AG04450 (cell line): ENCODE data around the gene HDHD5. TPM values are rescaled to one million over a fixed set of nuclear protein-coding genes. Genes with fewer than 3 reads are reported as not detected.

Experiments used
- CTCF ChIA-PET: fragments of 300-600, 350-600 bp; formaldehyde crosslinking; extraction: SDS; loops from one replicate; lab custom pipeline; 2022; ENCODE audit warnings: antibody characterized with exemption, inconsistent platforms; lab: Charles Lee
- POLR2A ChIA-PET: fragments of 350-600 bp; formaldehyde crosslinking; extraction: SDS; loops from one replicate; lab custom pipeline; 2021; ENCODE audit warnings: antibody characterized with exemption, inconsistent platforms; lab: Yijun Ruan, JAX
- DNase-seq: peaks from one replicate; pipeline ENCODE4 v3.0.0-alpha.2; 2011; ENCODE audit warnings: low read depth, low spot score
- H3K27ac ChIP-seq: one replicate; pipeline ENCODE4 v1.5.1; 2012; ENCODE audit warnings: low read depth, low read length, control low read depth
- H3K27me3 ChIP-seq: one replicate; pipeline ENCODE4 v1.6.0; 2012; ENCODE audit warnings: low read length; ENCODE audit not compliant: control insufficient read depth, insufficient read depth
- H3K4me3 ChIP-seq: 2 replicates; pipeline ENCODE4 v1.5.1; 2011; ENCODE audit warnings: mild to moderate bottlenecking, low read depth, low read length, control low read depth
- H3K9me3 ChIP-seq: 2 replicates; pipeline ENCODE4 v1.5.1; 2012; ENCODE audit warnings: low read length; ENCODE audit not compliant: control insufficient read depth, insufficient read depth
- polyA plus RNA-seq: library from polyadenylated mRNA; depleted of rRNA; stranded (reverse); fragments of >200 nt; gene quantifications from 2 replicates; pipeline ENCODE4 v1.2.3, GENCODE V29; 2011
- TF ChIP-seq, protein P1 (sequence below): IDR thresholded peaks from 2 replicates; pipeline ENCODE4 v1.5.1; 2011; ENCODE audit warnings: low read depth, low read length, control low read depth, inconsistent platforms

Gene HDHD5
- polyA plus RNA-seq, 1 experiment = 14.4 TPM

GRCh38 chr22:17135153-17135760 lies 23.8 kb downstream of the HDHD5 start:
- POLR2A ChIA-PET = interaction anchor here (0.5 to 0.7 kb wide), 2 partner anchors 9 to 21 kb away, joined by 3 read pairs; no protein-coding TSS in a partner anchor
- TF ChIP-seq, protein P1, sequence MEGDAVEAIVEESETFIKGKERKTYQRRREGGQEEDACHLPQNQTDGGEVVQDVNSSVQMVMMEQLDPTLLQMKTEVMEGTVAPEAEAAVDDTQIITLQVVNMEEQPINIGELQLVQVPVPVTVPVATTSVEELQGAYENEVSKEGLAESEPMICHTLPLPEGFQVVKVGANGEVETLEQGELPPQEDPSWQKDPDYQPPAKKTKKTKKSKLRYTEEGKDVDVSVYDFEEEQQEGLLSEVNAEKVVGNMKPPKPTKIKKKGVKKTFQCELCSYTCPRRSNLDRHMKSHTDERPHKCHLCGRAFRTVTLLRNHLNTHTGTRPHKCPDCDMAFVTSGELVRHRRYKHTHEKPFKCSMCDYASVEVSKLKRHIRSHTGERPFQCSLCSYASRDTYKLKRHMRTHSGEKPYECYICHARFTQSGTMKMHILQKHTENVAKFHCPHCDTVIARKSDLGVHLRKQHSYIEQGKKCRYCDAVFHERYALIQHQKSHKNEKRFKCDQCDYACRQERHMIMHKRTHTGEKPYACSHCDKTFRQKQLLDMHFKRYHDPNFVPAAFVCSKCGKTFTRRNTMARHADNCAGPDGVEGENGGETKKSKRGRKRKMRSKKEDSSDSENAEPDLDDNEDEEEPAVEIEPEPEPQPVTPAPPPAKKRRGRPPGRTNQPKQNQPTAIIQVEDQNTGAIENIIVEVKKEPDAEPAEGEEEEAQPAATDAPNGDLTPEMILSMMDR = no peak
- Histone ChIP-seq H3K9me3 (no peaks in the 10 kb centered on the region), H3K27me3 (no peaks in the 10 kb centered on the region), H3K4me3 (no peak overlapping the region), H3K27ac (no peak overlapping the region)
- CTCF ChIA-PET = interaction anchor here (2.6 kb wide), 1 partner anchor 36 kb away, joined by 14 read pairs; no protein-coding TSS in a partner anchor
- DNase-seq = no peak

DNA sequence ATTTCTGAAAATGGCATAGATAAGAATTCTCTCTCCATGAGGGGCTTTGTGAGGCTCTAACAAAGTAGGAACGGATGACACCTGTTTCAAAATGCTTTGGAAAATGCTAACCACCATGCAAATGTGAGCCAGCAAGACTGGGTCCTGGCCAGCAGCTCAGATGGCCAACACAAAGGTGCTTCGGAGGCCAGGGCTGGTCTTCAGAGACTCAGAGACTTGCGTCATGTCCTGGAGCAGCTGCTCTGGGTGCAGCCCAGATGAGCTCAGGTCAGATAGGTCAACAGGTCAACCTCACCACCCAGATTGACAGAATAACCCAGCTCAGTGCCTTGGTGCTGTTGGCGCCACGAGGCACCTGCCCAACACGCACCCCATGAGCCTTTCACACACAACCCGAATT lies 25.9 kb downstream of the HDHD5 start:
- ChIA-PET CTCF (interaction anchor here (2.7 kb wide), 1 partner anchor 39 kb away, joined by 17 read pairs; no protein-coding TSS in a partner anchor), POLR2A (interaction anchor here (0.5 kb wide), 1 partner anchor 373 kb away, joined by 4 read pairs; no protein-coding TSS in a partner anchor)
- Histone ChIP-seq H3K27me3 (no peaks in the 10 kb centered on the region), H3K9me3 (no peaks in the 10 kb centered on the region), H3K27ac (no peak overlapping the region), H3K4me3 (no peak overlapping the region)
- TF ChIP-seq, protein P1 = no peak
- DNase-seq = no peak

- Histone ChIP-seq H3K4me3 (no peak overlapping the region), H3K9me3 (no peaks in the 10 kb centered on the region), H3K27ac (no peak overlapping the region), H3K27me3 (no peaks in the 10 kb centered on the region)
- TF ChIP-seq, protein P1 = no peak
- ChIA-PET POLR2A (no interaction called here), CTCF (interaction anchor here (2.7 kb wide), 1 partner anchor 40 kb away, joined by 17 read pairs; no protein-coding TSS in a partner anchor)
- no peak for DNase-seq
Measured at GRCh38 chr22:17132112-17132511, 27.0 kb downstream of the HDHD5 start.

GRCh38 chr22:17131686-17132085 lies 27.4 kb downstream of the HDHD5 start:
- DNase-seq = no peak
- no peak overlapping the region for H3K27ac ChIP-seq
- CTCF ChIA-PET = interaction anchor here (2.7 kb wide), 1 partner anchor 40 kb away, joined by 17 read pairs; no protein-coding TSS in a partner anchor
- H3K4me3 ChIP-seq = no peak overlapping the region
- POLR2A ChIA-PET = no interaction called here
- TF ChIP-seq, protein P1 = no peak
- H3K27me3 ChIP-seq = no peaks in the 10 kb centered on the region
- no peaks in the 10 kb centered on the region for H3K9me3 ChIP-seq

DNA sequence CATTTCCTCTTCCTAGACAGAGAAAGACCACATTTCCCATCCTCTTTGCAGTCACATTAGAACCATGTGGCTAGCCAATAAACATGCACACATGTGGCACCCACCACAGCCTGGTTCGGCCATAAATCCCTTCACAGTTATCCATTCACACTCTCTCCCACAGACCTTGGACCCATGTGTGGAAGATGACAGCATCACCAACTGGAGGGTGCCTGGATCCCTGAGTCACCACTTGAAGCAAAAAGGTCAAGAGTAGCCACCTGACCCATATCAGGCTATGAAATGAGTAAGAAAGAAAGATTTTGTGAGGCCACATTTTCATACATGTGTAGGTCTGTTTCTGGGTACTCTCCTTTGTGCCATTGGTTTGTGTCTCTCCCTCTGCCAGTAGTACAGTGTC lies 28.9 kb downstream of the HDHD5 start:
- no peaks in the 10 kb centered on the region for H3K9me3 ChIP-seq
- TF ChIP-seq, protein P1 = no peak
- CTCF ChIA-PET = interaction anchor here (4.5 kb wide), 1 partner anchor 42 kb away, joined by 16 read pairs; no protein-coding TSS in a partner anchor

More for the DNA sequence above, 28.9 kb downstream of the HDHD5 start:
- H3K27me3 ChIP-seq = no peaks in the 10 kb centered on the region
- no peak overlapping the region for H3K27ac ChIP-seq
- POLR2A ChIA-PET = no interaction called here
- DNase-seq = no peak
- no peak overlapping the region for H3K4me3 ChIP-seq
